Stimulated activated CD8-positive, alpha-beta memory T cell treated with anti-CD3 and anti-CD28 coated beads, Interleukin-15, amount 100 ng/mL, for 24 hours (primary cell): ENCODE measurements around the gene SEMA5A.

ENCODE experiments used
- DNase-seq: peaks from one replicate; pipeline ENCODE4 v3.0.0-alpha.2; 2020; ENCODE audit warnings: low read depth

Gene SEMA5A

DNA sequence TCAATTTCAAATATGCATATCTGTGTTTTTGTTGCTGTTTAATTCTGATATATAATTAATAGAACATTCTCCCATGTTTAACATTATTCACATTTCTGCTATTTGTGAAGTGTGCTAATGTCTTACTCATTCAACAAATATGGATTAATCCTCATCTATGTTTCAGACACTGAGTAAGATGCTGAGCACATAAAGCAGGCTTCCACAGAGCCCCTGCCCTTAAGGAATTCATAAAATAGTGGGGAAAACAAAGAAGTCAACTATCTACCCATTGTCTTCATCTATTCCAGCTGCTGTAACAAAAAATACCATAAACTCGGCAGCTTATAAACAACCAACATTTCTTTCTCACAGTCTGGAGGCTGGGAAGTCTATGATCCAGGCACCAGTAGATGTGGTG lies 333.3 kb downstream of the SEMA5A start:
- no peak for DNase-seq

DNA sequence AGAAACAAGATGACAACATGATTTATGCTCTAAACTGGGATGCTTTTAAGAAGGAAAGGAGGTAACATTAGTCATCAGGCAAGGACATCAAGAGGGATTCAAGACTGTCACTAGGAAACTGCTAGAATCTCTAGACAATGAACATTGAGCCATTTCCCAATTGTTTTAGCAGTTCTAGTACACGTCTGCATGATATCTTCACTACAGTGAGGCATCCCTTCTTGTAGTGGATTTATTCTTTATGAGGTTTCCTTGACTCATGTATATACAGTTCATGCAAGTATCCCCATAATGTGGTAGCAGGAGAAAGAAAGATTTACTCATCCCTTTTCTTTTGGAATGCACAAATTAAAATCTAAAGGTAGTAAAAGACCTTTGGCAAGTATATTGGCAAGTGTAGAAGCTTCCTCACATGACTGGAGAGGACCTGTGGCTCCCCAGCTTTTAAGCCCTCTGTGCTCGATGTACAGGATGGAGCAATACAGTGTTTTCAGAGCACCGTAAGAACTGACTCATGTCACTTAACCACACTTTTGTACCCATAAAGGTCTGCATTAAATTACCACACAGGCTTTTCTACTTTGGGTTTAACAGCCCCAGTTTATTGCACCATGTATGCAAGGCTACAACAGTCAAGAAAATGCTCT lies 335.9 kb downstream of the SEMA5A start:
- no peak for DNase-seq

DNA sequence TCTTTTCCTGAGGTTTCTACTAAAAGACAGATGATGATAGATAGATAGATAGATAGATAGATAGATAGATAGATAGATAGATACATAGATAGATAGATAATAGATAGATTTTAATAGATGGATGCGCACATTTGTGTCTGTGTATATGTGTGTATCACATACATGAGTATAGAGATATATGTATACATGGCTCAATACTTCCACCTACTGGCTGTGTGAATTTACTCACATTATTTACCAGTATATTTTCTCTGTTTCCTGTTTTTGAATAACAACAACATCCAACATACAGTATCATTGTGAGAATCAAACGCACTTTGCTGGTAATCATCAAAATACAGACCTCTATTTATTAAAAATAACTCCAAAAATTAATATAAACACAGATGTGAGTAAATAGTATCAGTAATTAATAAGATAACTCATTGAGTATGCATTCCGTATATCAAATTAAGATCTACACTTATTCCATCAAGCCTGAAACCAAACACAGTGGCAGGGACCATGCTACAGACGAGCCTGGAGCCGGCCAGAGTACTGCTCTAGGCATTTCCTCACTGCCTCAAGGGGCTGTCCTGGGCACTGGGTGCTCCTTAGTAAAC lies 338.0 kb downstream of the SEMA5A start:
- no peak for DNase-seq

DNA sequence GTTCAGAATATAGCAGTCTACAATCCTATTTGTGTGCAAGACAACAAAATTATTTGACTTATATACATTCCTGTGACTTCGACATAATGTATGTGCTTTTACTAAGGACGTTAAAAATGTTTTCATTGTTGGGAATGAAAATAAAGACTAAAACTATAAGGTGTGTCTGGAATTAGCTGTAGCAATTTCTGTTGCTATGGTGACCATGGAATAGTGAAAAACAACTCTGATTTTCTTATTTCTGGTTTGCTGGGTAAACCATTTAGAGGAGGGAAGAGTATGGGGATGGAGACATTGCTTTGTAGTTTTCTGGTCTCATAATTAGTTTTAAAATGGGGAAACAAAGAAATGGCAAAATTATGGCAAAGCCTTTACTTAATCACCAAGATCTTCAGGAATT lies 343.2 kb downstream of the SEMA5A start:
- no peak for DNase-seq

DNA sequence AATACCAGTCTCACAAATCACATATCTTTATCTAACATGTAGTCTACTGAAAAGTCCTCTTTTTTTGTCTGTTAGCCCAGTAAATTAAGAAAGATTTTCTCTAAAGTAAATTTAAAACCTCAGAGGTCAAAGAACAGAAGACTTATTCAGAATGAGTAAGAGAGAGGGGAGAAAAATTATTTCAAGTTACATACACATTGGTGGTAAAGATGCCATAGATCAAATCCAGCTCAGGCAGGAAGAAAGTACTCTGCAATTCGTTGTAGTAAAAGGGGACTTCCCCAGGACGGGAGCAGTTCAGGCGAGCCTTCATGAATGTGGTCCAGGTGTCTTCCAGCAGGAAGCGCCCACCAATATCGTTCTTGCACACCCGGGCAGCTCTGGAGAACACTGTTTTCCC lies 344.1 kb downstream of the SEMA5A start:
- DNase-seq = no peak

DNA sequence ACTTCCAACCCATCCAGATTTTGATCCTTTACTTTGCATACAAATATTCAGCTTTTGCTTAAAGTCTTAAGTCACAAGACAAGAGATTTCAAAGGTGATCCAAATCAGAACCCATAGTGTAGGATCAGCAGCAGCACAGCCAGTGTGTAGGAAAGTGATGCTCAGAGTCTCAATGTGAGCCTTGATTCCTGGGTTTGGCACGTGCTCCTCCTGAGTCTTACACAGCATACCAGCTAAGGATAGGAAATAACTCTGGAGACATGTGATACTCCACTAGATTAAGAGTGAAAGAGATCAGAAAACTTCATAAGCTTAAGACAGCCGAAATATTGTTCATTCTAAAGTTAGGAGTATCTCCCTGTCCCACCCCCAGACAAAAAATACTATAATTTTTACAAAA lies 344.9 kb downstream of the SEMA5A start:
- DNase-seq = no peak

DNA sequence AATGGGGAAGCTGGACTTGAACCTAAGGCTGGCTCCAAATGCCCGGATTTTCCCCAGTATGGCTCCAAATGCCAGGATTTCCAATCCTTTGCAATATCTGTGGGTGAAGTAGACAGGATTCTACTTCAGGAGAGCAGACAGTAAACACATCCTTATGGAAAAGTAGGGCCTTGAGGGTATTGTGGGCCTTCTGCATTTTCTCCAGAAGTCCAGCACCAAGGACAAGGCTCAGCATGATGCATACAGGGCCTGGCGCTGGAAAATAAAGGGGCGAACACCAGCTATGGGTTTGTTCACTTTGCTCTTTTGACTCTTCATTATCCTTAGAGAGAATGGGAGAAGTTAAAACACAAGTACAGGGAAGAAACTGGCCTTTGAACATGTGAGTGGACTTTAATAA lies 347.5 kb downstream of the SEMA5A start:
- no peak for DNase-seq

DNA sequence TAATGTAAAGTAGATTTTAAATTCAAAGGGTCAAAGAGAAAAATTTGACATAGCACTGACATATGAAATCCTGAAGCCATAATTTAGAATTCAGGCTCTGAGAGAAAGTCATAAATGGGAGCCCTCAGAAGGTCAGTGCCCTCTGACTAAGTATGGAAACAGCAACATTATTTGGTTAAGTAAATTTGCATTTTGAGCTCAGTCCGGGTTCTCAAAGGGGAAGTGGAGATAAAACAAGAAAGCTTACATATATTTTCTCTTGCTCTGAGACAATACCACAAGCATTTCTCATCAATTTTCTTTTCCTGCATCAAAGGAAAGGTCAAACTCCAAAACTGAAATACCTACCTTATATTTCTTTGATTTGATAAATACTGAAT lies 348.0 kb downstream of the SEMA5A start:
- DNase-seq = no peak

DNA sequence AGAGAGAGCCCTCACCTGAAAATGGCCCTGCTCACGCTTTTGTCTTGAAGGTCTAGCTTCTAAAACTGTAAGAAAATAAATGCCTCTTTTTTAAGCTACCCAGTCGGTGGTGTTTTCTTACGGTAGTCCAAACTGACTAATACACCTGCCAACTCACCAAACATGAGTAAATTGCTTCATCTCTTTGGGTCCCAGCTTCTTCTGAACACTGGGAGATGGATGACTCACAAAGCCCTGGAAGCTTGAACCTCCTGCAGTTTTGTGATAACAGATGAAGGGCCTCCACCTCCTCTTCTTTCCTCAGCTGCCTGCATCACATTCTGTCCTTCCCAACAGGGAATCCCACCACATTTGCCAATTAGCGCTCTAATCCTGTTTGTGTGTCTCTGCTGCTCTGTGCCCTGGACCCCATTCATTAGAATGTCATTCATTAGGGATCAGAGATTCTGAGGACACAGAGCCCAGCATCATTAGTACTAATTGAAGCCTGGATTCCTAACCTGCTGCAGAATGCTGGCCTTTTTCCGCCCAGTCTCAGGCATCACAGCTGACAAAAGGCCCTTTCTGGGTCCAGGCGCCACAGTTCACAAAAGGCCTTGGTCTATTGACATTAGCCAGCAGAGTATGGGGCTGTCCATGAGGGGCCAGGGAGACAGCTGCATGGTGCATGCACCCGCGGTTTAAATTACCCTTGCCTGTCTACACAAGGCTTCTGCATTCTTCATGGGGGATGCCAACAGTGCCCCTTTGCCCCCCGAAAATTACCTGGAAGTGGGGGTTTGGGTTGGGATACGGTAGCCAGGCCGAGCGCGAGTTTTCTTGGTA lies 349.3 kb downstream of the SEMA5A start:
- DNase-seq = no peak

DNA sequence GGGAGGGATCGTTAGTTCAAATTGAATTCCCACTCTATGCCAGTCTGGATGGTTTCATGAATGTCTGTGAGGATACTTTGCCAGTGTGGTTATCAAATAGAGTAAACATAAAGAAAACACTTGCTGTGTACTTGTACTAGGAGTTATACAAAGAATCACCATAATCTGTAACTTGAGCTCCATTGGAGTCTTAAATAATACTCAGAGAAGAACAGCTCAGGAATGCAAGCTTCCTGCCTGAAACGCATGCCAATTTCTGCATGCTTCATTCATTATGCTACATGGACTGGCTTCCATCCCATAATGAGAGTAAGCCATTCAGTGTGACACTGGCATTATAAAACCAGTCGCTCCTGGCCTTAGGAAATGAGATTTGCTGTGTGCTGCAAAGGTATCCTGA lies 351.4 kb downstream of the SEMA5A start:
- DNase-seq = no peak

DNA sequence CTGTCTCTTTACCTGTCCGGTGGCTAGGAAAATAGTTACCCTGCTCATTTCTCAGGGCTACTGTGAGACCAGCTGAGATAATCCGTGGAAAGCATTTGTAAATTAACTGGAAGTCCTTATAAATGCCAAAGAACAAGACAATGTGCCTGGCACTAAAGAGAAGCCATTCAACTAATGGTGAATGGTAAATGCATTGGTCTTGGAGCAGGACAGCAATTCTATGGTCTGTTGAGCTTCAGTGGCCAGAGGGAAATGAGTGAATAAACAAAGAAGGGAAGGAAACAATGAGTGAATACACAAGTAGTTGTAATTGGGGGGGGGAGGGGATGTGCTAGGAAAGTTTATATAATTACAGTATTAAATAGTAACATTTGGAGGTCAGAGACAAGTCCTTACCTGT lies 353.6 kb downstream of the SEMA5A start:
- no peak for DNase-seq

DNA sequence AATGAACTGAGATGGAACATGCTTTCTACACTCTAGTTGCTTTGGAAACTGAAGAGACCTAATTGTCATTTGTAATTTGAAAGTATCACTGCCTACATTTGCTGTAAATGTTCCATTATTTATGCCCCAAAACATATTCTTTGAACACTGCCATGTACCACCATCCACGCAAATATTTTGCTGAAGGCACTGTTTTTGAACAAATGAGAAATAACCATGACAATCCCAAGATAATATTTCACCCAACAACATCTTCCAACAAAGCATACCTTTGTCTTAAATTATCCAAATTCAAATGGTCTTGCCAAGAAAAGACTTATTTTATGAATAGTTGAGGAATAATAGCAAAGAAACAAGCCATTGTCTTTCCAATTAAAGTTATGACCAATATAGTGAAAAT lies 356.2 kb downstream of the SEMA5A start:
- DNase-seq = no peak

DNA sequence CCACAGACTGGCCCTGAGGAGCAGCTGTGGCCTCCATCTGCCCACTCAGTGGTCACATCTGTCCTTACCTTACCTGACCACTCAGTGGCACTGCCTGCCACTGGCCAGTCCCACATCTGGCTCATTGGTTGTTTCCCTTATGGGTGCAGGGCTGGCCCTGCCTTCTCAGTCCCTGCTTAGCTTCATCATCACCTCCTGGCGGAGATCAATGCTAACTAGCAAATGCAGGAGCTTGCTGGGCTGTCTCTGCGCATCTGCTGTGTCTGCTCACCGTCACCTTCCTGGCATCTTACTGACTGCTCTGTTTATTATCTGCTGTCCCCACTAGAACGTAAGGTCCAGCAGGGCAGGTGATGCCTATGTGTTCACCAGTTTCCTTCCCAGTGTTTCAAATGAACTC lies 356.9 kb downstream of the SEMA5A start:
- DNase-seq = no peak

DNA sequence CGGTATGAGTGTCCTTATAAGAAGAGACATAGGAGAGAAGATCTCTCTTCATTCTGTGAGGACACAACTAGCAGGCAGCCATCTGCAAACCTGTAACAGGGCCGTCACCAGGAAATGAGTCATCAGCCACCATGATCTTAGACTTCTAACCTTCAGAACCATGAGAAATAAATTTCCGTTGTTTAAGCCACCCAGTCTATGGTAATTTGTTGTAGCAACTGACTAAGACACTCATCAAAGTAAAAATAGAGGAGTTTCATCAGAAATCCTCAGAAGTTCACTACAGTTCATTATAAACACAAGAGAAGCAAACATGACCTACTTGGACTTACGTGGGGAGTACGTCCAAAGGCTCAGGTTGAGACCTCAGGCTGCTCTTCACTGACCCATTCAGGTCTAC lies 357.7 kb downstream of the SEMA5A start:
- DNase-seq = no peak

DNA sequence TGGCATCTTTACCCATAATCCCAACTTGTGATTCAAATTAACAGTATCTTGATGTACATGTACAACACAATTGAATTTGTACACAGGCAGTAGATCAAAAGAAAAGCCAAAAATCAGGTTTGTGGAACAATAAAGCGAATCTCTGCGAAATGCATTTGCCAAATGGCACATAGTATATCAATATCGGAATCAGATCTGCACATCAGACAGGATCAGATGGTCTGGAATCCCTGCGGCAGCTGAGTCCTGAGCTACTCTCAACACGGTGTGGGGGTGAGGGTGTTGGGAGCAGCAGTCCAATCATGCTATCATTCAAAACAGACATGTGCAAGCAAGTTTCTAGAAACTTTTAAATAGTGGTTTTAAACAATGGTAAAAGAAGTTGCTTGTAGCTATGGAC lies 358.3 kb downstream of the SEMA5A start:
- DNase-seq = no peak

DNA sequence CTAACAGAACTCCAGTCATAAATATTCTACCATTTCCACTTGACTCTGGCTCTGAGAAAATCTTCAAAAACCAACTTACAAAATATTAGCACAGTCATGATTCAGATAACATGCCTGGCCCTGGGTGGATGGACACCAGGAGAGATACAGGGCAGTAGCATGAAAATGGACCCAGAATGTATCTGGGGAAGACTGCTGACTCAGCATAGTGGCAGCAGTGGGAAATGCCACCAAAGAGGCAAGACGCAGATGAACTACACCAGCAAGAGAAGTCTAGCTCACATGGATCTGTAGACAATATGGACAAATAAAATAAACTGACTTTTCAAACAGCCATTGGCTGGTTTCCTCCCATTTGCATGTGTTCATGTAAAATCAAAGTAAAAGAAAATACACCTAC lies 359.8 kb downstream of the SEMA5A start:
- DNase-seq = no peak

DNA sequence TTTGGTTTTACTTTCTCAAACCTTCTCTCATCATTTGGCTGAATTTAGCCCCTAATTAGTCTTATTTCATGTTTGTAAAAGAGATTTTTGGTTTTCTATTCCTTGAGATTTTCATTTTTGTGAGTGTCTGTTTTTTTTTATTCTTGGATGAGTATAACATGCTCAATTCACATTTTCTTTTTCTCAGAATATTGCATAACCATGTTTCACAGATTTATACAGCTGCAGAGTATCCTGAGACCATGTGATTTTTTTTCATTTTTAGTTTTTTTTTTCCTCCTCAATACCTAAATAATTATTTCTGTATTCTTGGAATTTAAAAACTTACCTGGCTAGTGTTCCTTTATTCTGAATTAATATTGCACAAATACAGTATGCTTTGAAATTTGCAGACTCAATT lies 361.9 kb downstream of the SEMA5A start:
- no peak for DNase-seq

DNA sequence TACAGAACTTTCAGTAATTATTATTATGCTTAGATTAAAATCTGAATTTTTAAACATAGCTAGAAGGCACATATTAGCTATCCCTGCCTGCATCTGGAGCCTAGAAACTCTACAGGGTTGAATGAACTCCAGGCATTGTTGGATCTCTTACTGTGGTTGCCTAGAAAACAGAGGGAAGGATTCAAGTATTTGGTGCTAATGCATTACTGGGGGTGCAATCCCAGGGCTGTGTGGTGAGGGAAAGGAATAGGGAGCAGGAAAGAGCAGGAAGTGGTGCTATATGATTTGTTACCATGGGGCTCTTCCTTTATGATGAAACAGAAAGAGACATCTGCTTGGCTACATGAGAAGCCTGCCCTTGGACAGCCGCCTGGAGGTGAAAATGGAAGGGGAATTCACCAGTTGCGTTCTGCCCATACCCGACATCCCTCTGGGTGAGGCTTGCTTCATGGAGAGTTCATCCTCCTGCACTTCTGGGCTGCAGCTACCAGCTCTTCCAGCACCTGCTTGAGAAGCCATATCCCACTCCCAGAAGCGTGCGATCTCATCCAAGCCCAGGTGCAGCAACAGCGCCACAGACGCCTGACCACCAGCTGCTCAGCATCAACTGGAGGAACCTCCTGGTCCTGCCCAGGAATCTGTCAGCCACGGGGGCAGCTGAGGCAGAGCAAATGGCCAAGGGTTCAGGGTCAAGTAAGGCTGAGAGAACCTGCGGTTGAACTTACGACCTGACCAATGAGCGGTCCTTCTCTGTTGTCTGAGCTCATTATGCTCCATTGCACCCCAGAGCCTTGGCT lies 362.8 kb downstream of the SEMA5A start:
- no peak for DNase-seq

DNA sequence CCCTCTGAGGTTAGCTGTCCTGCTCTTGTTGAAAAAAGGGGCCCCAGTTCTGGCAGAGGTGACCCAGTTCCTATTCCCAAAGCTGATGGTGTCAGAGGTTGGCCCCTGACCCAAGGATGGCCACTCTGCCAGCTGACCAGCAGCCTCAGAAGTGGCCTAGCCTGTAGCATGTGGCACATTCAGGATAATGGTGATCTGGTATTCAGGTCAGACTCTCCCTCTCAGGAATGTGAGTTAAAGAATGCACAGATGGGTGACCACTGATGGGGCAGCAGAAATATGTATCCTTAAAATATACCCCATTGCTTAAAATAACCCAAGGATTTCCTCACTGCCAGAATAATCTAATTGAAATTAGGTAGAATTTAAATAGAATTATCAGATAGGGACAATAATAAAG lies 369.2 kb downstream of the SEMA5A start:
- no peak for DNase-seq

DNA sequence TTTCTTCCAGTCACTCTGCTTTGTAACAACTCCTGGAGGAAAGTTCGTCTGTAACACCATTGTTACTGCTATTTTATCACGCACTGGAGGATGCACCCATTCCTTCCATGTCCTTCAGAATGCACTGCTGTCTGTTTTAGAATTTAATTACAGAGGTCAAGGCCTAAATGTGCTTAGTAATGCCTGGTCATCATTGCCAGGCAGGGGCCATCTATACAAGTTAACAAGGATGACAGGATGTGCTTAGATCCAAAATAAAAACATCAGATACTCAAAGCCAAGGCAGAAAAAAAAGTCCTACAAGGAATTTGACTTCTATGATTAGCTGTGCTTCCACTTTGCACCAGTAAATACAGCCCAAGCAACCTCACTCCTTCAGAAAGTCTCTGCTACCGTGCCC lies 371.4 kb downstream of the SEMA5A start:
- no peak for DNase-seq

DNA sequence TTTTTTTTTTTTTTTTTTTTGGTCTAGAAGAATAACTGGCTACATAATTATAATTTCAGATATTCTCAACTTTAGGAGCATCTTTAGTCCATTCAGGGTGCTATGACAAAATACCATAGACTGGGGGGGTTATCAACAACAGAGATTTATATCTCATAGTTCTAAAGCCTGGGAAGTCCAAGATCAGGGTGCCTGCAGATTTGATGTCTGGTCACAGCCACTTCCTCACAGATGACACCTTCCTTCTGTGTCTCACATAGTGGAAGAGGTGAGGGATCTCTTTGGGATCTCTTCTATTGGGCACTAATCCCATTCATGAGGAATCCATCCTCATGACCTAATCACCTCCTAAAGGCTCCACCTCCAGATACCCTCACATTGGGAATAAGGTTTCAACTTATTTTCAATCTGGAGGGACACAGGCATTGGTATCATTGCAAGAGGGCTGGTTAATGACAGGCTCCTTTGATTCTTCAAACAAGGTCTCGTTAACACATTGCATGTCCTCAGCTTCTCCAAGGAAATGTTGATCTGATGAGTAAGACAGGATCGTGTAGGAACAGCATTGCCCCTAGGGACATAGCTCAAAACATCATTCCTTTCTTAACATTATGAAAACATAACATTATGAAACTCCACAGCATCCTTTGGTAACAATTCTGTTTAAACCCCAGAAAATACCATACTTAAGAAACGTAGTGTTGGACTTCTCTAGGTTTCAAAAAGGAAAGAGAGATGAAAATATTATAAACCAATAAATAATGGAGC lies 372.4 kb downstream of the SEMA5A start:
- DNase-seq = no peak

DNA sequence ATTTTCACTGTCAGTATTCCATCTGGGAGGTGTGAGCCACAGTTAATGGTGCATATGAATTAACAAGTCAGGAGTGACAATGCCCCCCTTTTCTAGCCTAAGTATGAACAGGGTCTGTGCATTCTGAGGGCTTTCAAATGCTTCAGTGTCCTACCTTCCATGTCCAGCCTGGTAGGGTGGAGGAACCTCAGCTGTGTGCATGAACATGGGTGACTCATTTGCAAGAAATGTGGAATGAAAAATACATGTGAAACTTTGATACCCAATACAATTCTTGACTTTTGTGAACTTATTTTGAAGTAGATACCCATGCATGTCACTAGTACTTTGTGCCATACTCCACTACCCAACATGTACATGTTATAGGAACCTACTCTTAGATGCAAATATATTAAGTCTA lies 375.8 kb downstream of the SEMA5A start:
- DNase-seq = no peak
